BLaER1 treated with 17β-estradiol and CSF1 and Interleukin-3, amounts not matched to agents 10 nM and 100 nM (cell line): ENCODE results near the gene RCL1.
A peak's percentile ranks its signal among the peaks of the same experiment; 100 is the strongest.
"Not testable (repeated sequence)": the region's sequence is repeated elsewhere in the genome, so short reads cannot be mapped to it uniquely, and the experiment has no call there.

ENCODE experiments used
- H3K27ac ChIP-seq, 11 experiments: shearing (Covaris generic); formaldehyde crosslinking; 2 replicates each; pipeline ENCODE4 v1.8.1; 2022
- H3K27me3 ChIP-seq, 11 experiments: shearing (Covaris generic); formaldehyde crosslinking; 2 replicates each; pipeline ENCODE4 v1.8.1; 2022
- H3K36me3 ChIP-seq, 11 experiments: shearing (Covaris generic); formaldehyde crosslinking; 2 replicates each; pipeline ENCODE4 v1.8.1; 2022
- H3K4me1 ChIP-seq, 10 experiments: shearing (Covaris generic); formaldehyde crosslinking; 2 replicates each; pipeline ENCODE4 v1.8.1; 2022
- H3K4me2 ChIP-seq, 11 experiments: shearing (Covaris generic); formaldehyde crosslinking; 2 replicates each; pipeline ENCODE4 v1.8.1; 2022
- H3K4me3 ChIP-seq, 10 experiments: shearing (Covaris generic); formaldehyde crosslinking; 2 replicates each; pipeline ENCODE4 v1.8.1; 2022
- H3K9ac ChIP-seq, 11 experiments: shearing (Covaris generic); formaldehyde crosslinking; 2 replicates each; pipeline ENCODE4 v1.8.1; 2022
- H3K9me3 ChIP-seq, 11 experiments: shearing (Covaris generic); formaldehyde crosslinking; replicated peaks in 1 of 11; 2 replicates each; pipeline ENCODE4 v1.8.1; 2022
- H4K20me1 ChIP-seq, 11 experiments: shearing (Covaris generic); formaldehyde crosslinking; 2 replicates each; pipeline ENCODE4 v1.8.1; 2022
- Cebpa-rat ChIP-seq, 11 experiments: shearing (Covaris generic); IDR thresholded peaks; 2 replicates each; pipeline ENCODE4 v1.8.1; 2022

Gene RCL1

GRCh38 chr9:4774209-4774608 lies 18.5 kb upstream of the RCL1 start:
- Histone ChIP-seq H3K27ac (peak overlapping the region in 5 of 11 experiments; percentile 40 to 75 (median 67); a peak in 9 of 22 replicates), H3K27me3 (no peaks in the 10 kb centered on the region), H3K4me2 (peak overlapping the region in 7 of 11 experiments; percentile 4 to 67 (median 43); a peak in 12 of 22 replicates), H3K4me3 (no peak overlapping the region), H3K9me3 (no peaks in the 10 kb centered on the region), H3K4me1 (peaks cover 0 to 24% (median 11%) of the 10 kb centered on the region in 10 experiments; a peak in 14 of 20 replicates), H4K20me1 (no peaks in the 10 kb centered on the region), H3K36me3 (no peaks in the 10 kb centered on the region), H3K9ac (peak overlapping the region in 1 of 11 experiments; percentile 30; a peak in 1 of 22 replicates)
- peak in 8 of 11 experiments; percentile 20 to 65 (median 44); a peak in 9 of 22 replicates for TF ChIP-seq Cebpa-rat (IDR thresholded peaks at IDR 0.05)

GRCh38 chr9:4774958-4775357 lies 17.8 kb upstream of the RCL1 start:
- H4K20me1 ChIP-seq, H3K9ac ChIP-seq, H3K9me3 ChIP-seq, H3K27me3 ChIP-seq, H3K4me3 ChIP-seq, H3K36me3 ChIP-seq, H3K4me2 ChIP-seq: not testable (repeated sequence)
- H3K27ac ChIP-seq = peak overlapping the region in 1 of 11 experiments; percentile 75; a peak in 1 of 22 replicates
- peaks cover 0 to 20% (median 10%) of the 10 kb centered on the region in 10 experiments; a peak in 13 of 20 replicates for H3K4me1 ChIP-seq

- Histone ChIP-seq H3K9ac (no peak overlapping the region), H3K4me2 (no peak overlapping the region)
- TF ChIP-seq Cebpa-rat (IDR thresholded peaks at IDR 0.05) = no peak
These were observed 12.1 kb upstream of the RCL1 start for GRCh38 chr9:4780651-4781050.

GRCh38 chr9:4781408-4781807 lies 11.3 kb upstream of the RCL1 start:
- no peak overlapping the region for H3K4me2 ChIP-seq
- no peaks in the 10 kb centered on the region for H3K36me3 ChIP-seq
- no peak for TF ChIP-seq Cebpa-rat (IDR thresholded peaks at IDR 0.05)
- no peak overlapping the region for H3K4me3 ChIP-seq
- H3K9ac ChIP-seq = no peak overlapping the region
- no peaks in the 10 kb centered on the region for H3K27me3 ChIP-seq
- H4K20me1 ChIP-seq = no peaks in the 10 kb centered on the region
- 0 out of 22 replicates have a peak, but pooled peaks cover 0 to 6% (median 0%) of the 10 kb centered on the region in 11 experiments for H3K9me3 ChIP-seq
- no peaks in the 10 kb centered on the region for H3K4me1 ChIP-seq
- H3K27ac ChIP-seq = no peak overlapping the region

More at GRCh38 chr9:4780651-4781050, 12.1 kb upstream of the RCL1 start:
- Histone ChIP-seq H3K4me1 (no peaks in the 10 kb centered on the region), H3K27me3 (no peaks in the 10 kb centered on the region), H3K4me3 (no peak overlapping the region), H4K20me1 (no peaks in the 10 kb centered on the region), H3K36me3 (no peaks in the 10 kb centered on the region), H3K27ac (no peak overlapping the region), H3K9me3 (0 out of 22 replicates have a peak, but pooled peaks cover 0 to 6% (median 0%) of the 10 kb centered on the region in 11 experiments)

- H3K4me3 ChIP-seq, H3K4me1 ChIP-seq, H3K4me2 ChIP-seq, H3K9me3 ChIP-seq, H3K27ac ChIP-seq, H4K20me1 ChIP-seq, H3K27me3 ChIP-seq, H3K9ac ChIP-seq, H3K36me3 ChIP-seq: not testable (repeated sequence)
These were observed 9.6 kb upstream of the RCL1 start for GRCh38 chr9:4783191-4783590.

GRCh38 chr9:4784403-4784802 lies 8.3 kb upstream of the RCL1 start:
- H3K27me3 ChIP-seq = no peaks in the 10 kb centered on the region
- H3K9me3 ChIP-seq = 0 out of 22 replicates have a peak, but pooled peaks cover 0 to 6% (median 0%) of the 10 kb centered on the region in 11 experiments
- no peak for TF ChIP-seq Cebpa-rat (IDR thresholded peaks at IDR 0.05)
- H3K9ac ChIP-seq = no peak overlapping the region
- H3K36me3 ChIP-seq = no peaks in the 10 kb centered on the region
- no peaks in the 10 kb centered on the region for H4K20me1 ChIP-seq
- H3K27ac ChIP-seq = no peak overlapping the region
- H3K4me3 ChIP-seq = no peak overlapping the region
- H3K4me1 ChIP-seq = no peaks in the 10 kb centered on the region
- no peak overlapping the region for H3K4me2 ChIP-seq

- Histone ChIP-seq H3K9me3 (0 out of 22 replicates have a peak, but pooled peaks cover 0 to 2% (median 0%) of the 10 kb centered on the region in 11 experiments), H3K27ac (no peak overlapping the region), H3K4me1 (no peaks in the 10 kb centered on the region), H3K9ac (no peak overlapping the region), H3K4me3 (no peak overlapping the region), H3K36me3 (no peaks in the 10 kb centered on the region), H4K20me1 (no peaks in the 10 kb centered on the region), H3K27me3 (no peaks in the 10 kb centered on the region), H3K4me2 (no peak overlapping the region)
- no peak for TF ChIP-seq Cebpa-rat (IDR thresholded peaks at IDR 0.05)
These were observed 6.1 kb upstream of the RCL1 start for GRCh38 chr9:4786599-4786998.

GRCh38 chr9:4787876-4788275 lies 4.9 kb upstream of the RCL1 start:
- TF ChIP-seq Cebpa-rat (IDR thresholded peaks at IDR 0.05) = no peak
- H4K20me1 ChIP-seq = no peaks in the 10 kb centered on the region
- H3K9ac ChIP-seq = no peak overlapping the region
- H3K4me1 ChIP-seq = peaks cover 0 to 5% (median 5%) of the 10 kb centered on the region in 10 experiments; a peak in 10 of 20 replicates
- no peak overlapping the region for H3K4me3 ChIP-seq
- no peaks in the 10 kb centered on the region for H3K27me3 ChIP-seq
- H3K4me2 ChIP-seq = no peak overlapping the region
- no peaks in the 10 kb centered on the region for H3K36me3 ChIP-seq
- H3K9me3 ChIP-seq = no peaks in the 10 kb centered on the region
- no peak overlapping the region for H3K27ac ChIP-seq

- Histone ChIP-seq H4K20me1 (peaks cover 0 to 6% (median 4%) of the 10 kb centered on the region in 11 experiments; a peak in 14 of 22 replicates), H3K27ac (no peak overlapping the region), H3K4me2 (no peak overlapping the region), H3K4me3 (no peak overlapping the region), H3K9ac (no peak overlapping the region), H3K27me3 (no peaks in the 10 kb centered on the region), H3K9me3 (no peaks in the 10 kb centered on the region), H3K4me1 (peaks cover 3 to 7% (median 6%) of the 10 kb centered on the region in 10 experiments; a peak in 19 of 20 replicates), H3K36me3 (no peaks in the 10 kb centered on the region)
- TF ChIP-seq Cebpa-rat (IDR thresholded peaks at IDR 0.05) = no peak
These were observed 4.0 kb upstream of the RCL1 start for GRCh38 chr9:4788703-4789102.

GRCh38 chr9:4792054-4792571 lies 631 bp upstream of the RCL1 start:
- TF ChIP-seq Cebpa-rat (IDR thresholded peaks at IDR 0.05) = no peak
- Histone ChIP-seq H3K27ac (peak overlapping the region in 7 of 11 experiments; percentile 22 to 94 (median 56); a peak in 7 of 22 replicates), H3K9me3 (peaks cover 0 to 12% (median 8%) of the 10 kb centered on the region in 11 experiments; a peak in 14 of 22 replicates), H3K27me3 (no peaks in the 10 kb centered on the region), H3K4me1 (peaks cover 16 to 30% (median 22%) of the 10 kb centered on the region in 10 experiments), H3K4me3 (peak overlapping the region; percentile 70 to 98 (median 94)), H3K9ac (peak overlapping the region in 10 of 11 experiments; percentile 26 to 96 (median 90); a peak in 19 of 22 replicates), H3K36me3 (peaks cover 0 to 11% (median 3%) of the 10 kb centered on the region in 11 experiments; a peak in 6 of 22 replicates), H4K20me1 (peaks cover 0 to 40% (median 38%) of the 10 kb centered on the region in 11 experiments; a peak in 16 of 22 replicates), H3K4me2 (peak overlapping the region; percentile 71 to 92 (median 88))
